Endothelial cell of umbilical vein (primary cell): ENCODE results near the gene MTG2.

Experiments used
- EZH2 ChIP-seq: IDR thresholded peaks from 2 replicates; pipeline ENCODE4 v1.6.1; 2012; ENCODE audit warnings: borderline replicate concordance, low read depth, mild to moderate bottlenecking, moderate library complexity, low read length, inconsistent platforms; ENCODE audit not compliant: severe bottlenecking
- MYC ChIP-seq: IDR thresholded peaks from one replicate; pipeline ENCODE4 v1.6.1; 2011; ENCODE audit warnings: mild to moderate bottlenecking, low read depth, low read length
- POLR2A ChIP-seq: IDR thresholded peaks from 2 replicates; pipeline ENCODE4 v1.6.1; 2012; ENCODE audit warnings: low read depth, mild to moderate bottlenecking, control low read depth, low read length
- POLR2AphosphoS5 ChIP-seq: IDR thresholded peaks from 2 replicates; pipeline ENCODE4 v1.6.1; 2012; ENCODE audit warnings: low read depth, mild to moderate bottlenecking, control low read depth, low read length, moderate library complexity; ENCODE audit not compliant: insufficient read depth
- TF ChIP-seq, protein P1 (sequence below), 2 donors: IDR thresholded peaks; 1 replicate in 1 of 2; 2 replicates in 1 of 2; pipeline ENCODE4 v1.5.1; 2011; ENCODE audit warnings: low read length in 2 of 2, mild to moderate bottlenecking in 2 of 2, moderate library complexity in 2 of 2, control low read depth in 1 of 2, inconsistent platforms in 1 of 2, low read depth in 1 of 2; ENCODE audit not compliant: insufficient read depth in 1 of 2; ENCODE audit errors: extremely low read depth in 1 of 2

DNA sequence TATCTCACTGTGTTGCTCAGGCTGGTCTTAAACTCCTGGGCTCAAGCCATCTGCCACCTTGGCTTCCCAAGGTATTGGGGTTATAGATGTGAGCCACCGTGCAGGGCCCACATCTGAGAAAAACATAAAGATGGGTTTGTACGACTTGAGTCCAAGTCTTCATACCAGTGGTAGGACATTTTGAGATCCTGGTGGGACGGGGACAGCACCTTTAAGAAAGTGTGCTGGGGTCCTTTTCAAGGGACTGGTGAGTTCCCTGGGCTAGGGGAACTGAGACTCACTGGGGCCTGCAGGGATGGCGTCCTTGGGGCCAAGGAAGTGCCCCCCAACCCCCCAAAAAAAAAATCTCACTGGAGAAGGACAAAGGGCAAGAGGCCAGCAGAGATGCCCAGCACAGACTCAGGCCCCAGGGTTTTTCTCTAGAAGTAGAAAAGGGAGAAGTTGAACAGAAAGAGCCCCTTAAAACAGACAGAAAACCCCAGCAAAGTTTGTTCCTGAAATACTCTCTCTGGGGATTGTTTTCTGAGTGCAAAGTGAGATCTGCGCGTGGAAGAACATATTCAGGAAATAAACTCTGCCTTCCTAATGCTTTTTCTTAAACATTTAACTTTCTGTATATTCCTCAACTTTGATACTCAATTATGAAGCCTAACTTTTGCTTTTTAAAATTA, 66.2 kb downstream of the MTG2 start:
- TF ChIP-seq MYC (no peak), POLR2AphosphoS5 (no peak), EZH2 (no peak), POLR2A (no peak)
- TF ChIP-seq, protein P1, sequence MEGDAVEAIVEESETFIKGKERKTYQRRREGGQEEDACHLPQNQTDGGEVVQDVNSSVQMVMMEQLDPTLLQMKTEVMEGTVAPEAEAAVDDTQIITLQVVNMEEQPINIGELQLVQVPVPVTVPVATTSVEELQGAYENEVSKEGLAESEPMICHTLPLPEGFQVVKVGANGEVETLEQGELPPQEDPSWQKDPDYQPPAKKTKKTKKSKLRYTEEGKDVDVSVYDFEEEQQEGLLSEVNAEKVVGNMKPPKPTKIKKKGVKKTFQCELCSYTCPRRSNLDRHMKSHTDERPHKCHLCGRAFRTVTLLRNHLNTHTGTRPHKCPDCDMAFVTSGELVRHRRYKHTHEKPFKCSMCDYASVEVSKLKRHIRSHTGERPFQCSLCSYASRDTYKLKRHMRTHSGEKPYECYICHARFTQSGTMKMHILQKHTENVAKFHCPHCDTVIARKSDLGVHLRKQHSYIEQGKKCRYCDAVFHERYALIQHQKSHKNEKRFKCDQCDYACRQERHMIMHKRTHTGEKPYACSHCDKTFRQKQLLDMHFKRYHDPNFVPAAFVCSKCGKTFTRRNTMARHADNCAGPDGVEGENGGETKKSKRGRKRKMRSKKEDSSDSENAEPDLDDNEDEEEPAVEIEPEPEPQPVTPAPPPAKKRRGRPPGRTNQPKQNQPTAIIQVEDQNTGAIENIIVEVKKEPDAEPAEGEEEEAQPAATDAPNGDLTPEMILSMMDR (IDR thresholded peaks at IDR 0.05; ENCODE audit: extremely low read depth in 1 of 2, insufficient read depth in 1 of 2, low read depth in 1 of 2, low read length in 2 of 2), result no peak
